Activated CD8-positive, alpha-beta memory T cell treated with anti-CD3 and anti-CD28 coated beads for 48 hours (primary cell): ENCODE results near the gene CLIC4.
"Not testable (repeated sequence)": the region's sequence is repeated elsewhere in the genome, so short reads cannot be mapped to it uniquely, and the experiment has no call there.

Source experiments
- DNase-seq, 3 experiments: peaks; one replicate each; pipeline ENCODE4 v3.0.0-alpha.2; 2020; ENCODE audit warnings: low read depth in 2 of 3, low spot score in 2 of 3

CLIC4 gene

GRCh38 chr1:24873148-24873547, 127.9 kb downstream of the CLIC4 start:
- no peak for DNase-seq

- DNase-seq = no peak
Observed at GRCh38 chr1:24874056-24874455, 128.8 kb downstream of the CLIC4 start.

GRCh38 chr1:24874611-24875234, 129.5 kb downstream of the CLIC4 start:
- DNase-seq = no peak

- no peak for DNase-seq
Observed at GRCh38 chr1:24875257-24875656, 130.0 kb downstream of the CLIC4 start.

GRCh38 chr1:24875991-24876506, 130.8 kb downstream of the CLIC4 start:
- no peak for DNase-seq

- no peak for DNase-seq
Observed at GRCh38 chr1:24878045-24878444, 132.8 kb downstream of the CLIC4 start.

GRCh38 chr1:24878775-24879742, 133.8 kb downstream of the CLIC4 start:
- DNase-seq = no peak

- DNase-seq = no peak
Observed at GRCh38 chr1:24881034-24881433, 135.8 kb downstream of the CLIC4 start.

- DNase-seq = no peak
Observed at GRCh38 chr1:24884751-24885150, 139.5 kb downstream of the CLIC4 start.

GRCh38 chr1:24886241-24886640, 141.0 kb downstream of the CLIC4 start:
- DNase-seq = no peak

GRCh38 chr1:24888061-24888970, 143.1 kb downstream of the CLIC4 start:
- no peak for DNase-seq

GRCh38 chr1:24888971-24889676, 143.9 kb downstream of the CLIC4 start:
- no peak for DNase-seq

GRCh38 chr1:24890887-24891286, 145.6 kb downstream of the CLIC4 start:
- no peak for DNase-seq

- DNase-seq = not testable (repeated sequence)
Observed at GRCh38 chr1:24891367-24891766, 146.1 kb downstream of the CLIC4 start.

GRCh38 chr1:24892188-24893153, 147.2 kb downstream of the CLIC4 start:
- DNase-seq = no peak

GRCh38 chr1:24893431-24893830, 148.2 kb downstream of the CLIC4 start:
- DNase-seq = no peak
